ENCODE results near the gene COL16A1. TPM values are rescaled to one million over a fixed set of nuclear protein-coding genes. Genes with fewer than 3 reads are reported as not detected.

COL16A1 gene
- total RNA-seq, 1 experiment from 2014 or later = 0.50 TPM

- Mint-ChIP-seq H3K4me1 (ENCODE audit: low read depth, unreplicated experiment) (peaks cover 17% of the 10 kb centered on the region), H3K36me3 (ENCODE audit: insufficient read depth, unreplicated experiment) (peaks cover 17% of the 10 kb centered on the region), H3K27ac (ENCODE audit: unreplicated experiment) (no peak overlapping the region), H3K27me3 (ENCODE audit: insufficient read depth, unreplicated experiment) (no peaks in the 10 kb centered on the region), H3K4me3 (ENCODE audit: unreplicated experiment) (no peak overlapping the region), H3K9me3 (ENCODE audit: unreplicated experiment) (no peaks in the 10 kb centered on the region)
- no peaks in the 10 kb centered on the region for H3K9me3 ChIP-seq
- TF ChIP-seq CTCF (IDR thresholded peaks at IDR 0.05; ENCODE audit: insufficient read depth in 1 of 2, low read depth in 1 of 2, low read length in 1 of 2, severe bottlenecking in 1 of 2, unreplicated experiment in 1 of 2) = no peak
- BruUV-seq (replicated peaks) = no TSS peak
- no peaks in the 10 kb centered on the region for H3K27me3 ChIP-seq (replicated peaks; ENCODE audit: control insufficient read depth, insufficient read depth, low read length)
- intact Hi-C loops (cut with micrococcal nuclease; ENCODE audit: unreplicated experiment) = no loop called here
- POLR2A ChIA-PET = no interaction called here
- H3K36me3 ChIP-seq (ENCODE audit: control insufficient read depth, insufficient read depth, low read length) = no peaks in the 10 kb centered on the region
- CTCF ChIA-PET = no interaction called here
- no peak for DNase-seq
- 0 out of 2 replicates have a peak, but pooled peaks cover 9% of the 10 kb centered on the region for H3K4me1 ChIP-seq
- no peak overlapping the region for H3K4me3 ChIP-seq (ENCODE audit: low read depth, low read length)
Observed at GRCh38 chr1:31648190-31648589, 55.6 kb downstream of the COL16A1 start.

GRCh38 chr1:31647106-31647505 lies 56.7 kb downstream of the COL16A1 start:
- CTCF ChIA-PET = no interaction called here
- Mint-ChIP-seq H3K4me1 (ENCODE audit: low read depth, unreplicated experiment) (peaks cover 17% of the 10 kb centered on the region), H3K9me3 (ENCODE audit: unreplicated experiment) (no peaks in the 10 kb centered on the region), H3K27me3 (ENCODE audit: insufficient read depth, unreplicated experiment) (no peaks in the 10 kb centered on the region), H3K4me3 (ENCODE audit: unreplicated experiment) (peak overlapping the region; percentile 20), H3K36me3 (ENCODE audit: insufficient read depth, unreplicated experiment) (peaks cover 17% of the 10 kb centered on the region), H3K27ac (ENCODE audit: unreplicated experiment) (no peak overlapping the region)
- Histone ChIP-seq H3K36me3 (ENCODE audit: control insufficient read depth, insufficient read depth, low read length) (no peaks in the 10 kb centered on the region), H3K9me3 (no peaks in the 10 kb centered on the region), H3K4me3 (ENCODE audit: low read depth, low read length) (no peak overlapping the region), H3K27me3 (replicated peaks; ENCODE audit: control insufficient read depth, insufficient read depth, low read length) (no peaks in the 10 kb centered on the region), H3K4me1 (0 out of 2 replicates have a peak, but pooled peaks cover 9% of the 10 kb centered on the region)
- BruUV-seq (replicated peaks) = no TSS peak
- no peak for DNase-seq
- intact Hi-C loops (cut with micrococcal nuclease; ENCODE audit: unreplicated experiment) = no loop called here
- POLR2A ChIA-PET = no interaction called here
- TF ChIP-seq CTCF (IDR thresholded peaks at IDR 0.05; ENCODE audit: insufficient read depth in 1 of 2, low read depth in 1 of 2, low read length in 1 of 2, severe bottlenecking in 1 of 2, unreplicated experiment in 1 of 2) = no peak

GRCh38 chr1:31646259-31646960 lies 57.4 kb downstream of the COL16A1 start:
- Mint-ChIP-seq H3K4me1 (ENCODE audit: low read depth, unreplicated experiment) (peaks cover 11% of the 10 kb centered on the region), H3K27me3 (ENCODE audit: insufficient read depth, unreplicated experiment) (no peaks in the 10 kb centered on the region), H3K4me3 (ENCODE audit: unreplicated experiment) (peak overlapping the region; percentile 100), H3K36me3 (ENCODE audit: insufficient read depth, unreplicated experiment) (peaks cover 17% of the 10 kb centered on the region), H3K27ac (ENCODE audit: unreplicated experiment) (peak overlapping the region; percentile 6), H3K9me3 (ENCODE audit: unreplicated experiment) (no peaks in the 10 kb centered on the region)
- DNase-seq = no peak
- POLR2A ChIA-PET = no interaction called here
- BruUV-seq (replicated peaks) = no TSS peak
- no peaks in the 10 kb centered on the region for H3K9me3 ChIP-seq
- intact Hi-C loops (cut with micrococcal nuclease; ENCODE audit: unreplicated experiment) = no loop called here
- no peak for TF ChIP-seq CTCF (IDR thresholded peaks at IDR 0.05; ENCODE audit: insufficient read depth in 1 of 2, low read depth in 1 of 2, low read length in 1 of 2, severe bottlenecking in 1 of 2, unreplicated experiment in 1 of 2)
- H3K36me3 ChIP-seq (ENCODE audit: control insufficient read depth, insufficient read depth, low read length) = no peaks in the 10 kb centered on the region
- 0 out of 2 replicates have a peak, but pooled peaks cover 5% of the 10 kb centered on the region for H3K4me1 ChIP-seq
- CTCF ChIA-PET = no interaction called here
- no peaks in the 10 kb centered on the region for H3K27me3 ChIP-seq (replicated peaks; ENCODE audit: control insufficient read depth, insufficient read depth, low read length)
- H3K4me3 ChIP-seq (ENCODE audit: low read depth, low read length) = no peak overlapping the region

Measured in Caco-2 (cell line).